ENCODE measurements around the gene NDUFS7.

NDUFS7 gene

GRCh38 chr19:1369214-1369805, 14.4 kb upstream of the NDUFS7 start:
- no peak for DNase-seq (ENCODE audit: low read depth, low spot score)

GRCh38 chr19:1370579-1371361, 12.9 kb upstream of the NDUFS7 start:
- H3K4me3 ChIP-seq (ENCODE audit: low read depth, low read length) = no peak overlapping the region
- CTCF ChIA-PET = interaction anchor here (1.7 to 4.0 kb wide), 5 partner anchors 12 to 126 kb away, joined by 5 to 22 read pairs (median 7); no protein-coding TSS in a partner anchor
- DNase-seq (ENCODE audit: low read depth, low spot score) = no peak
- no peak for TF ChIP-seq CTCF (IDR thresholded peaks at IDR 0.05; ENCODE audit: insufficient read depth, low read length, missing control alignments)
- POLR2A ChIA-PET = no interaction called here

More at GRCh38 chr19:1369214-1369805, 14.4 kb upstream of the NDUFS7 start:
- CTCF ChIA-PET = interaction anchor here (1.2 to 1.7 kb wide), 2 partner anchors 12 to 125 kb away, joined by 3 to 5 read pairs; no protein-coding TSS in a partner anchor
- no peak for TF ChIP-seq CTCF (IDR thresholded peaks at IDR 0.05; ENCODE audit: insufficient read depth, low read length, missing control alignments)
- POLR2A ChIA-PET = no interaction called here
- H3K4me3 ChIP-seq (ENCODE audit: low read depth, low read length) = no peak overlapping the region

GRCh38 chr19:1373042-1373533, 10.6 kb upstream of the NDUFS7 start:
- no peak overlapping the region for H3K4me3 ChIP-seq (ENCODE audit: low read depth, low read length)
- CTCF ChIA-PET = interaction anchor here (0.7 to 4.0 kb wide), 7 partner anchors 9 to 95 kb away, joined by 3 to 22 read pairs (median 6); no protein-coding TSS in a partner anchor
- POLR2A ChIA-PET = interaction anchor here (1.6 to 1.9 kb wide), 2 partner anchors 10 to 19 kb away, joined by 4 to 5 read pairs; a partner anchor contains a TSS
- no peak for DNase-seq (ENCODE audit: low read depth, low spot score)
- TF ChIP-seq CTCF (IDR thresholded peaks at IDR 0.05; ENCODE audit: insufficient read depth, low read length, missing control alignments) = no peak

- ChIA-PET POLR2A (interaction anchor here (1.6 to 1.9 kb wide), 2 partner anchors 9 to 19 kb away, joined by 4 to 5 read pairs; a partner anchor contains a TSS), CTCF (interaction anchor here (1.1 to 4.0 kb wide), 5 partner anchors 9 to 94 kb away, joined by 5 to 22 read pairs (median 6); no protein-coding TSS in a partner anchor)
- no peak overlapping the region for H3K4me3 ChIP-seq (ENCODE audit: low read depth, low read length)
- no peak for DNase-seq (ENCODE audit: low read depth, low spot score)
- TF ChIP-seq CTCF (IDR thresholded peaks at IDR 0.05; ENCODE audit: insufficient read depth, low read length, missing control alignments) = no peak
These were observed 10.0 kb upstream of the NDUFS7 start for GRCh38 chr19:1373534-1374249.

GRCh38 chr19:1374250-1374577, 9.5 kb upstream of the NDUFS7 start:
- ChIA-PET CTCF (interaction anchor here (4.0 kb wide), 1 partner anchor 94 kb away, joined by 22 read pairs; no protein-coding TSS in a partner anchor), POLR2A (no interaction called here)
- no peak for TF ChIP-seq CTCF (IDR thresholded peaks at IDR 0.05; ENCODE audit: insufficient read depth, low read length, missing control alignments)
- DNase-seq (ENCODE audit: low read depth, low spot score) = no peak
- H3K4me3 ChIP-seq (ENCODE audit: low read depth, low read length) = no peak overlapping the region

Data from AG04449 (cell line).